Measurements from ENCODE around the gene EDEM2. TPM values are rescaled to one million over a fixed set of nuclear protein-coding genes. Genes with fewer than 3 reads are reported as not detected.

Gene EDEM2
- total RNA-seq, 1 donor from 2014 or later, result 20.3 TPM

GRCh38 chr20:35111141-35111888, 35.8 kb downstream of the EDEM2 start:
- H3K4me3 ChIP-seq, result no peak overlapping the region
- H3K36me3 ChIP-seq, result peaks cover 18 to 21% of the 10 kb centered on the region in 2 donors
- intact Hi-C loops (cut with DNase I), result no loop called here
- H3K9me3 ChIP-seq, result no peaks in the 10 kb centered on the region
- no peaks in the 10 kb centered on the region for H3K4me1 ChIP-seq
- H3K27me3 ChIP-seq, result no peaks in the 10 kb centered on the region
- DNase-seq (ENCODE audit: low spot score in 2 of 2), result peak in 1 of 2 donors; percentile 50
- H3K27ac ChIP-seq, result no peak overlapping the region
- no peak for TF ChIP-seq CTCF (IDR thresholded peaks at IDR 0.05)

GRCh38 chr20:35108921-35109320, 38.2 kb downstream of the EDEM2 start:
- Histone ChIP-seq H3K27me3 (no peaks in the 10 kb centered on the region), H3K4me3 (no peak overlapping the region), H3K27ac (no peak overlapping the region), H3K36me3 (peaks cover 5 to 9% of the 10 kb centered on the region in 2 donors), H3K9me3 (no peaks in the 10 kb centered on the region), H3K4me1 (no peaks in the 10 kb centered on the region)
- no peak for TF ChIP-seq CTCF (IDR thresholded peaks at IDR 0.05)
- no peak for DNase-seq (ENCODE audit: low spot score in 2 of 2)
- intact Hi-C loops (cut with DNase I), result no loop called here

GRCh38 chr20:35106827-35107380, 40.2 kb downstream of the EDEM2 start:
- no peak for TF ChIP-seq CTCF (IDR thresholded peaks at IDR 0.05)

GRCh38 chr20:35104685-35105295, 42.3 kb downstream of the EDEM2 start:
- no peak for DNase-seq (ENCODE audit: low spot score in 2 of 2)
- intact Hi-C loops (cut with DNase I), result no loop called here

More at GRCh38 chr20:35106827-35107380, 40.2 kb downstream of the EDEM2 start:
- Histone ChIP-seq H3K27ac (no peak overlapping the region), H3K9me3 (no peaks in the 10 kb centered on the region), H3K36me3 (peaks cover 5 to 9% of the 10 kb centered on the region in 2 donors), H3K27me3 (no peaks in the 10 kb centered on the region), H3K4me1 (no peaks in the 10 kb centered on the region), H3K4me3 (no peak overlapping the region)
- intact Hi-C loops (cut with DNase I), result no loop called here
- DNase-seq (ENCODE audit: low spot score in 2 of 2), result no peak

GRCh38 chr20:35101620-35102019, 45.5 kb downstream of the EDEM2 start:
- H3K4me1 ChIP-seq, result no peaks in the 10 kb centered on the region
- no peaks in the 10 kb centered on the region for H3K9me3 ChIP-seq
- no peak overlapping the region for H3K4me3 ChIP-seq
- no peaks in the 10 kb centered on the region for H3K27me3 ChIP-seq
- H3K27ac ChIP-seq, result no peak overlapping the region
- intact Hi-C loops (cut with DNase I), result no loop called here
- no peaks in the 10 kb centered on the region for H3K36me3 ChIP-seq
- no peak for TF ChIP-seq CTCF (IDR thresholded peaks at IDR 0.05)
- no peak for DNase-seq (ENCODE audit: low spot score in 2 of 2)

More at GRCh38 chr20:35104685-35105295, 42.3 kb downstream of the EDEM2 start:
- peaks cover under 1 to 7% of the 10 kb centered on the region in 2 donors for H3K36me3 ChIP-seq
- H3K4me3 ChIP-seq, result no peak overlapping the region
- H3K27ac ChIP-seq, result no peak overlapping the region
- no peaks in the 10 kb centered on the region for H3K27me3 ChIP-seq
- no peaks in the 10 kb centered on the region for H3K4me1 ChIP-seq
- no peak for TF ChIP-seq CTCF (IDR thresholded peaks at IDR 0.05)
- H3K9me3 ChIP-seq, result no peaks in the 10 kb centered on the region

Data from ascending aorta (tissue), 2 donors.